Smooth muscle cell (in vitro differentiated cells): ENCODE measurements around the gene HHIP. TPM values are rescaled to one million over a fixed set of nuclear protein-coding genes. Genes with fewer than 3 reads are reported as not detected.

Experiments used
- DNase-seq: peaks from one replicate; lab custom pipeline; 2025; ENCODE audit not compliant: unreplicated experiment; lab: John Stamatoyannopoulos, UW
- H2AFZ ChIP-seq: fragments of 200-600 bp; sonication (generic); 2 replicates; pipeline ENCODE4 v1.6.0; 2016; ENCODE audit warnings: antibody characterized with exemption, low read depth, mild to moderate bottlenecking
- H3F3A ChIP-seq: fragments of 200-600 bp; sonication (generic); 2 replicates; pipeline ENCODE4 v1.6.0; 2017; ENCODE audit warnings: antibody characterized with exemption, low read depth
- H3K27ac ChIP-seq: fragments of 200-600 bp; sonication (generic); 2 replicates; pipeline ENCODE4 v1.5.1; 2016; ENCODE audit warnings: low read depth, mild to moderate bottlenecking
- H3K27me3 ChIP-seq: fragments of 200-600 bp; sonication (generic); 2 replicates; pipeline ENCODE4 v1.6.1; 2016; ENCODE audit warnings: low read depth, mild to moderate bottlenecking
- H3K36me3 ChIP-seq: fragments of 200-600 bp; sonication (generic); 2 replicates; pipeline ENCODE4 v1.5.1; 2016; ENCODE audit warnings: low read depth
- H3K4me1 ChIP-seq: fragments of 200-600 bp; sonication (generic); 2 replicates; pipeline ENCODE4 v1.5.1; 2016; ENCODE audit warnings: low read depth
- H3K4me2 ChIP-seq: fragments of 200-600 bp; sonication (generic); 2 replicates; pipeline ENCODE4 v1.6.0; 2016; ENCODE audit warnings: mild to moderate bottlenecking
- H3K4me3 ChIP-seq: fragments of 200-600 bp; sonication (generic); 2 replicates; pipeline ENCODE4 v1.5.1; 2016; ENCODE audit warnings: mild to moderate bottlenecking
- H3K79me2 ChIP-seq: fragments of 200-600 bp; sonication (generic); 2 replicates; pipeline ENCODE4 v1.6.0; 2016; ENCODE audit warnings: low read depth, mild to moderate bottlenecking
- H3K9ac ChIP-seq: fragments of 200-600 bp; sonication (generic); 2 replicates; pipeline ENCODE4 v1.6.0; 2016; ENCODE audit warnings: low read depth
- H3K9me3 ChIP-seq: fragments of 200-600 bp; sonication (generic); replicated peaks from 2 replicates; pipeline ENCODE4 v1.5.1; 2016; ENCODE audit warnings: low read depth
- H4K20me1 ChIP-seq: fragments of 200-600 bp; sonication (generic); 2 replicates; pipeline ENCODE4 v1.6.0; 2016; ENCODE audit warnings: low read depth
- CTCF ChIP-seq: fragments of 200-600 bp; sonication (generic); IDR thresholded peaks from 2 replicates; pipeline ENCODE4 v1.5.1; 2017; ENCODE audit warnings: borderline replicate concordance, mild to moderate bottlenecking, antibody characterized with exemption; ENCODE audit not compliant: insufficient read depth, poor library complexity, severe bottlenecking
- WGBS: methylation state at CpG from one replicate; pipeline ENCODE4 v1.1.7; 2016; ENCODE audit warnings: low lambda C conversion rate; 5-methylcytosine and 5-hydroxymethylcytosine counted together
- polyA plus RNA-seq: library from polyadenylated mRNA; unstranded; fragments of >200 nt; fragmentation: Nextera tagmentation; extraction: Ambion mirVana; gene quantifications from 2 replicates; pipeline ENCODE4 v1.2.1, GENCODE V29; 2016
- total RNA-seq: library from RNA; depleted of rRNA; stranded (reverse); fragments of >200 nt; gene quantifications from 2 replicates; pipeline ENCODE4 v1.2.3, GENCODE V29; 2014

HHIP gene
- total and polyA plus RNA-seq, 2 experiments from 2014 or later, result 0.67 to 0.96 TPM

DNA sequence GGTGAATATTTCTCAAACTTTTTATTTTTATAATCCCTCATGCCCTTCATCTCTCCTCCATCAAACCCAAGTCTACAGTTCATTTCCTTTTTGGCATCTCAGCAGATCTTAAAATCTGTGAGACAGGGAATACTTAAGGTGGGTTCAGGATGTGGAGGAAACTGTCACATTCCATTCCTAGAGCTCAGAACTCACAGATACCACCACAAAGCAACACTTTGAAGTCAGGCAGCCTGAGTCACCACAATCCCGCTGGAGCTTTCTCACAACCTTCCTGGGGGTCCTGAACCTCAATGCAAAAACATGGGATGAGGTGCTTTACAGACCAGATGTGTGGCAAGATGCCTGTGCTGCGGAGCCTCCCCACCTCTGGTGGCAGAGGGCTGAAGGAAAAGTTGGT lies 63.2 kb downstream of the HHIP start:
- WGBS, result 34% methylated on average over 2 of the region's 2 CpGs
- no peaks in the 10 kb centered on the region for H3F3A ChIP-seq
- H3K9me3 ChIP-seq, result no peaks in the 10 kb centered on the region
- no peak overlapping the region for H3K4me2 ChIP-seq
- H3K27me3 ChIP-seq, result no peaks in the 10 kb centered on the region
- H4K20me1 ChIP-seq, result no peaks in the 10 kb centered on the region
- no peaks in the 10 kb centered on the region for H3K36me3 ChIP-seq
- H2AFZ ChIP-seq, result no peak overlapping the region
- DNase-seq, result no peak
- no peak for TF ChIP-seq CTCF
- H3K79me2 ChIP-seq, result no peaks in the 10 kb centered on the region
- no peak overlapping the region for H3K9ac ChIP-seq
- peaks cover 14% of the 10 kb centered on the region for H3K4me1 ChIP-seq
- H3K27ac ChIP-seq, result peak overlapping the region; percentile 7
- no peak overlapping the region for H3K4me3 ChIP-seq

DNA sequence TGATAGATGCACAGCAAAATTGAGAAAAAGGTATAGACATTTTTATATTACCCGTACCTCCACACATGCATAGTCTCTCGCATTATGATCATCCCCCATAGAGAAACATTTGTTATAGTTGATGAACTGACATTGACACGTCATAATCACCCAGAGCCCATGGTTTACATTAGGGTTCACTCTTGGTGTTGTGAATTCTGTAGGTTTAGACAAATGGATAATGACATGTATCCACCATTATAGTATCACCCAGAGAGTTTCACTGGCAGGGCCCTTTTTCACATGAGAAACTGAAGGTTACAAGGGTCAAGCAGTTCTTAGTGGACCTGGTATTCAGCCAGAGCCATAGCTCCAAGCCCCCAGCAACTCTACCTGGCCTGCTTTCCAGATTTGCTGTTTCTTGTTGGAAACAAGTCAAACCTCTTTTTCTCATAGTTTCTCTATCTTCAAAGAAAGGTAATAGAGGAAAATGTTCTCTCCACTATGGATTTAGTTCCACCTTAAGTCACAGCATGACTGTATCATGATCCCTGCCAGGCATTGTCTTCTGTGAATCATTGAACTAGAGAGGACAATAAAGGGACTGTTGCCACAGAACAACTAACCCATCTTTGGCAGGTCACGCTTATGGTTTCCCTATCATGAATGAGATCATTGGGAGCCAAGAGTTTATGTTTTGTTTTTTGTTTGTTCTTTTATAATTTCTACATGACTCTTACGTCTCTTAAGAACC lies 64.0 kb downstream of the HHIP start:
- peak overlapping the region; percentile 7 for H3K27ac ChIP-seq
- H4K20me1 ChIP-seq, result no peaks in the 10 kb centered on the region
- no peak for DNase-seq

DNA sequence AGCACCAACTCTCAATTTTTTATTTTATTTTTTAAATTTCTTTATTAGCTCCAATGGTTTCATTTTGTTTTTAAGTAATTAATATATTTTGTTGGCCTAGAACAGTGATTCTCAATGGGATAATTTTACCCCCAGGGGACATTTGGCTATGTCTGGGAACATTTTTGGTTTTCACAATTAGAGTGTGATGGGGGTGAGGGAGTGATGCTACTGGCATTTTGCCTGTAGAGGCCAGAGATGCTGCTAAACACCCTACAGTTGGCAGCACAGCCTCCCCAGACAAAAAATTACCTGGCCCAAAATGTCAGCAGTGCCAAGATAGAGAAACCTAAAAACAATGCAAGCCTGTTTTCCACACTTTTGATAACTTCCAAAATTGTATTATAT lies 64.6 kb downstream of the HHIP start:
- no peak for DNase-seq
- H2AFZ ChIP-seq, result no peak overlapping the region
- no peaks in the 10 kb centered on the region for H3K27me3 ChIP-seq
- no peaks in the 10 kb centered on the region for H3K9me3 ChIP-seq
- peaks cover 11% of the 10 kb centered on the region for H3K4me1 ChIP-seq
- no peak overlapping the region for H3K4me2 ChIP-seq
- no peaks in the 10 kb centered on the region for H3K79me2 ChIP-seq
- no peaks in the 10 kb centered on the region for H3K36me3 ChIP-seq
- H4K20me1 ChIP-seq, result no peaks in the 10 kb centered on the region
- no peak overlapping the region for H3K27ac ChIP-seq
- TF ChIP-seq CTCF, result no peak
- no peak overlapping the region for H3K4me3 ChIP-seq
- H3F3A ChIP-seq, result no peaks in the 10 kb centered on the region
- H3K9ac ChIP-seq, result no peak overlapping the region

More for the DNA sequence above, 64.0 kb downstream of the HHIP start:
- Histone ChIP-seq H3F3A (no peaks in the 10 kb centered on the region), H3K27me3 (no peaks in the 10 kb centered on the region), H3K9ac (no peak overlapping the region), H3K9me3 (no peaks in the 10 kb centered on the region), H3K4me3 (no peak overlapping the region), H3K4me1 (peaks cover 11% of the 10 kb centered on the region), H2AFZ (no peak overlapping the region), H3K79me2 (no peaks in the 10 kb centered on the region), H3K36me3 (no peaks in the 10 kb centered on the region), H3K4me2 (no peak overlapping the region)
- no peak for TF ChIP-seq CTCF
- 83% methylated on average over 5 of the region's 5 CpGs for WGBS
